CD4-positive, alpha-beta T cell treated with Interleukin-2 at 100 ng/mL for 4 hours (primary cell): ENCODE data around the gene GIN1.
"Not testable (repeated sequence)": the region's sequence is repeated elsewhere in the genome, so short reads cannot be mapped to it uniquely, and the experiment has no call there.

Experiments used
- DNase-seq: peaks from one replicate; pipeline ENCODE4 v3.0.0-alpha.2; 2020; ENCODE audit warnings: low spot score

GIN1 gene, protein sequence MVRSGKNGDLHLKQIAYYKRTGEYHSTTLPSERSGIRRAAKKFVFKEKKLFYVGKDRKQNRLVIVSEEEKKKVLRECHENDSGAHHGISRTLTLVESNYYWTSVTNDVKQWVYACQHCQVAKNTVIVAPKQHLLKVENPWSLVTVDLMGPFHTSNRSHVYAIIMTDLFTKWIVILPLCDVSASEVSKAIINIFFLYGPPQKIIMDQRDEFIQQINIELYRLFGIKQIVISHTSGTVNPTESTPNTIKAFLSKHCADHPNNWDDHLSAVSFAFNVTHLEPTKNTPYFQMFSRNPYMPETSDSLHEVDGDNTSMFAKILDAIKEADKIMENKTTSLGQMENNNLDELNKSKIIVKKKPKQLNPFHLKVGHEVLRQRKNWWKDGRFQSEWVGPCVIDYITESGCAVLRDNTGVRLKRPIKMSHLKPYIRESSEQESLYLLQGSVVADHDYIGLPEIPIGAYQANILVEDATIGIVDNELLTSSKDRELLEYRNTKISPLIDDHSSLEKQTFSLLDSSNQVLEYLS

DNA sequence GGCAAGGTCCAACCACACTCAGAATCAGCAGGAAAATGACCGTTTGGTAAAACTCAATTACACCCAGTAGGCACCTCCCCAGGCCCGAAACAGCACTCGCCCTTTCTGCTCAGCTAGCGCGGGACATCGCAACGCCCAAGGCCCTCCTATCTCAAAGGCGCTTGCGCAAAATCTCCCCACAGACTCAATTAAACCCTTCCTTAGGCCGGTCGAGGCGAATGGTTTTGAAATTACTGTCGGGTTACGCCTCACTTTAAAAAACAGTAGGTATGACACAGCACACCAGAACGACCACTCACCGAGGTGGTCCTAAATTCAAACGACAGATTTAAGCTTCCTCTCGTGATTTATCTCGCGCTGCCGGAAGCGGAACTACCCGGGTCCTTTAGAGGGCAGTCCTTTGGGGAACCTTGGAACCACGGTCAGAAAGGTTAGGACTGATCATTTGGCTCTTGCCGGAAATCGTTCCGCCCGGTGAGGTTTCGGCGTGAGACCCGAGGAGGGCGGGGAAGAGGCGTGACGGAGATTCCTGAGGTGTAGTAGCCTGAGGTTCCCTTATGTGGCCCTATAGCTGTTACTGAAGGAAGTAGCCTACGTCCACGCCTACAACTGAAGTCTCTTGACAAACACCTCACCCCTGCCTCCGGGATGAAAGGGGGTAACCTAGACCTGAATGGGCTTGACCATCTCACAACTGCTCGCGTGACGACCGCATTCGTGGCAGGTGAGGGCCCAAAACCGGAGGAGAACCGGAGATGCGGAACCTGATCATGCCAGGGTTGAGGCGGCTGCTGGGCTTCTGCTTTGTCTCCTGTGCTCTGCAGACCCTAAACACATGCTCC, at the start of gene GIN1, which contains the start of gene PPIP5K2:
GIN1 (minus strand) TSS at position 374 of the 842 bp plus-strand sequence. CDS start 11,431 bp downstream, outside the sequence.
PPIP5K2 (plus strand) TSS at position 537 of the 842 bp plus-strand sequence. CDS start 9,289 bp downstream, outside the sequence.
- DNase-seq, result peak; percentile 98

- no peak for DNase-seq
These were observed 46.8 kb upstream of the GIN1 start for GRCh38 chr5:103166706-103167105.

DNA sequence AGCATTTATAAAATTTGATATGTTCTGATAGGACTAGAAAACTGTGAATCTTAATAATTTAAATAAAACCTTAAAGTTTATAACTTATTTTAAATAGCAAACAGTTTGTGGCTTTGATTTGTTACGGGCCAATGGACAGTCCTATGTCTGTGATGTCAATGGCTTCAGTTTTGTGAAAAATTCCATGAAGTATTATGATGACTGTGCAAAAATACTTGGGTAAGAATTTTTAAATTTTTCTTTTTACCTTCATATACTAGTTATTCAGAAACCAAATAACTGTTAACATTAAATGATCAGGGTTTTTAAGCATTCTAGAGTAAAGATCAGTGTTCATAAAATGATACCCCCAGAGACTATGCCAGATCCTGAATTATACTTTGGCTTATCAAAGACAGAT, 31.2 kb upstream of the GIN1 start:
- no peak for DNase-seq

DNA sequence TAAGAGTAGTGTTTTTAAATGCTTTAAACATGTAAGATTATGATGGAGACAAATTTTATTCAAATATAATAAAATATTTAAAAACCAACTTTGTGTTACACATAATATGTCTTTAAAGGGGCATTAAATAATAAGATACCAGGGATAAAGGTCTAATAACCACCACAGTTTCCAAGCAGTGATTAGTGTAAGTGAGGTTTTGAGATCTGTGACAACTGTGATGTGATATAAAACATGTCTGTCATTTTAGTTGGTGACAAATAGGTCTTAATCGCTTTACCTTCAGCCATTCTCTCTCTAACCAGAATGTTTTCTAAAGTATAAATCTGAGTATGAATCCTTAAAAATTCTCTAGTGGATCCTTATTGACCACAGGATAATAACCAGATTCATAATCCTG, 28.3 kb upstream of the GIN1 start:
- DNase-seq, result no peak

DNA sequence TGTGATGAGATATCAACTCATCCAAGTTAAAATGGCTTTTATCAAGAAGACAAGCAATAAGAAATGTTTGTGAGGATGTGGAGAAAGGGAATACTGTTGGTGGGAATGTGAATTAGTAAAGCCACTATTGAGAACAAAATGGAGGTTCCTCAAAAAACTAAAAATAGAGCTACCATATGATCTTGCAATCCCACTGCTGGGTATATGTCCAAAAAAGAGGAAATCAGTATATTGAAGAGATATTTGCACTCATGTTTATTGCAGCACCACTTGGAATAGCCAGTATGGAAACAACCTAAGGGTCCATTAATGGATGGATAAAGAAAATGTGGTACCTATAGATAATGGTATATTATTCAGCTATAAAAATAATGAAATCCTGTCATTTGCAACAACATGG, 25.3 kb upstream of the GIN1 start:
- no peak for DNase-seq

DNA sequence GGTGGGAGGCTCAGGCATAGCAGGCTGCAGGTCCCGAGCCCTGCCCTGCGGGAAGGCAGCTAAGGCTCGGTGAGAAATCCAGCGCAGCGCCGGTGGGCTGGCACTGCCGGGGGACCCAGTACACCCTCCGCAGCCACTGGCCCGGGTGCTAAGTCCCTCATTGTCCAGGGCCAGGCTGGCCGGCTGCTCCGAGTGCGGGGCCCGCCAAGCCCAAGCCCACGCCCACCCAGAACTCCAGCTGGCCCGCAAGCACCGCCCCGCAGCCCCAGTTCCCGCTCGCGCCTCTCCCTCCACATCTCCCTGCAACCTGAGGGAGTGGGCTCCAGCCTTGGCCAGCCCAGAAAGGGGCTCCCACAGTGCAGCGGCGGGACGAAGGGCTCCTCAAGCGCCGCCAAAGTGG, 22.2 kb upstream of the GIN1 start:
- DNase-seq, result not testable (repeated sequence)

DNA sequence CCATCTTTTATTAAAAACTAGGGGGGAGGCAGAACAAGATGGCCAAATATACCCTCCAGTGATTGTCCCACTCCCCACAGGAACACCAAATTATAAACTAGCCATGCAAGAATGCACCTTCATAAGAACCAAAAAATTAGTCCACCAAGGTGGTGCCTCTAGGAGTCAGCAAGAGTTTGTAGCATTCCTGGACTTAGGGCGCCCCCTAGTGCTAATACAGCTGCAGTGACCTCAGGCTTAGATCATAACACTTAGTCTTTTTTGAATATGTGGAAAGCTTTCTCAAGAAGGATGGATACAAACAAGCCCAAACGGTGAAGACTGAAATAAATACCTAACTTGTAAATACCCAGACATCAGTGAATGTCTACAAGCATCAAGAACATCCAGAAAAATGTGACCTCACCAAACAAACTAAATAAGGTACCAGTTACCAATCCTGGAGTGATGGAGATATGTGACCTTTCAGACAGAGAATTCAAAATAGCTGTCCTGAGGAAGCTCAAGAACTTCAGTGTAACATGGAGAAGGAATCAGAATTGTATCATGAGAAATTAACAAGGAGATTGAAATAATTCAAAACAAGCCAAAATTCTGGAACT, 19.4 kb upstream of the GIN1 start:
- peak; percentile 89 for DNase-seq

- no peak for DNase-seq
These were observed 18.3 kb upstream of the GIN1 start for GRCh38 chr5:103138202-103138690.

DNA sequence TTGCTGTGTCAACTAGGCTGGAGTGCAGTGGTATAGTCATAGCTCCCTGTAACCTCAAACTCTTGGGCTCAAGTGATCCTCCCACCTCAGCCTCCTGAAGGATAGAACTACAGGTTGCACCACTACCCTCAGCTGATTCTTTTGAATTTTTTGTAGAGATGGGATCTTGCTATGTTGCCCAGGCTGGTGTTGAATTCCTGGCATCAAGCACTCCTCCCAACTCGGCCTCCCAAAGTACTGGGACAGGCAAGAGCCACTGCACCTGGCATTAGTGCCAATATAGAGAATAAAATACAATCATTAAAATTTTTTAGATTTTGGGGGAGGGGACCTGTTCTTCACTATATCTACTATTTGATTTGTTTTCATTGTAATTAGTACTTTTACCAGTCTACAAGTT, 15.5 kb upstream of the GIN1 start:
- DNase-seq, result no peak

DNA sequence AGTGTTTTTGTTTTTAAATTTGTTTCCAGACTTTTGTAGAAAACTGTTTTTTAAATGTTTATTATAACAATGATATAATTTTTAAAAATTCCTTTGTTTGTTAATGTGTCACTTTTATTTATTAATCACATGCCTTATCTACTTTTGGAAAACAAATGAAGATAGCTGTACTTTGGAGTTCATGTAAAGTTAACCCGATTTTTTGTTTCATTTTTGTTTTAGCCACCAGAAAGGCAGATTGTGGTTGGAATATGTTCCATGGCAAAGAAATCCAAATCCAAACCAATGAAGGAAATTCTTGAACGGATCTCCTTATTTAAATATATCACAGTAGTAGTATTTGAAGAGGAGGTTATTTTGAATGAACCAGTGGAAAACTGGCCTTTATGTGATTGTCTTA, 13.3 kb upstream of the GIN1 start:
- DNase-seq, result no peak

GRCh38 chr5:103132684-103133083, 12.7 kb upstream of the GIN1 start:
- no peak for DNase-seq

- no peak for DNase-seq
These were observed 8.3 kb upstream of the GIN1 start for GRCh38 chr5:103128202-103128601.

- DNase-seq, result no peak
These were observed 7.4 kb upstream of the GIN1 start for GRCh38 chr5:103127292-103127817.

- no peak for DNase-seq
These were observed 6.6 kb upstream of the GIN1 start for GRCh38 chr5:103126557-103126956.

GRCh38 chr5:103122242-103122641, 2.3 kb upstream of the GIN1 start:
- DNase-seq, result no peak

- DNase-seq, result no peak
These were observed 766 bp upstream of the GIN1 start for GRCh38 chr5:103120607-103121200.

DNA sequence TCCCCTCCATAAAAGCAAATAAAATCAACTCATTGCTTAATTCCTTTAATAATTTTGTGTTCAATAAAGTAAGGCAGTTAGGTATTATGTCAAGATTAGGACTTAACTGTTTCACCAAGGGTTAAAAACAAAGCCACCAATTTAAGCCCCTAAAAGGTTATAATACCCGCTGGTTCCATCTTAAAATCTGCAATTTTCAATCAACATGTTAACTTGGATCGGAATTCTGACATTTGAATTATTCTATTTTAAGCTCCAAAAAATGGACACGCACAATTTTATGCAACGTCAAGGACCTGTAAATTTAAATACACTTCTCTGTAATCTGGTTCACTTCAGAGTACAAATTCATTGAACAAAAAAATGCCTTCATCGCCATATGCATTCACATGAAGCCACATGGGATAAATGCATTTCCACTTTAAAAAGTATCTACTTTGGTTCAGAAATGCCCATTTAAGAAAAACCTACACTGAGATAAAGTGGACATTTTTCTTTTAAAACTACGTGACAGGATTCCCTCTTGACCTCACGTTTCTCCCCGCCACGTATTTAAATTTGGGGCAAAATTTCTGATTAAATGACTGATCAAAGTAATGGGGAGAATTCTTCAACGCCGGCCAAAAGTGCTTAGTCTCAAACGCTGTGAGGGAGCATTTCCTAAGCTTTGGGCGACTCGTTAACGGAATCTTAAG, 721 bp downstream of the GIN1 start:
- no peak for DNase-seq

DNA sequence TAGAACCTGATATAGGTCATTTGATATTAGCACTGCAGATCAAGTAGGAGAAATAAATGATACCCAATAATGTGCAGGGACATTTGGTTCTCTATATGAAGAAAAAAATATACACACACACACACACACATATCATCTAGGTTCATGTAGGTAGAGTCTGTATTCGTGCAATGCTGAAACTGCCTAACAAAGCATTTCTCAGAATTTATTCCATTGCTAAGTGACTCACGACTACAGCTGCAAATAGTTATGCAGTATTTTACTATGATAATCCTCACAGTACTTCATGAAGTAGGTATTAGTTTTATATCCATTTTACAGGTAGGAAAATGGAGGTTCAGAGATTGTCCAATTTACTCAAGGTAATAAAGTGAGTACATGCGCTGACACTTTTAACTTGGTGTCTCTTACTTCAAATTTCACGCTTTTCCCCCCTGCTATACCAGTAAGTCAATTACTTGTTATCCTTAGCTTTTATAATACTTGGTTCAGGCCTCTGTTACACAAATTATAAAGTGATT, 2.4 kb downstream of the GIN1 start:
- peak; percentile 16 for DNase-seq

GRCh38 chr5:103114440-103114839, 5.5 kb downstream of the GIN1 start:
- DNase-seq, result no peak

DNA sequence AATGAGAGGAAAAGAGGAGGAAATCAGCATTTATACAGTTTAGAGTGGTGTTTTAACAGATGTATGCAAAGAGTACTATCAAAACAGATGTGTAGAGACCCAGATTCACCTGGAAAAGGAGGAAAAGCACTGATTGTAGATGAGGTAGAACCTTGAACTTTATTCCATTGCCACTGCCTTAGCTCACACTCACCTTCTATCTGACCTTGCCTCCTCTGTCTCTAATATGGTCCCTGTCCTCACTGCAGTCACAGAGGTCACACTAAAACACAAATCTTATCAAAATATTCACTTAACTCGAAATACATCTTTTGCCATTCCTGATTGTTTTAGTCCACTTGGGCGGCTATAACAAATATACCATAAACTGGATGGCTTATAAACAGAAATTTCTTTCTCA, 7.0 kb downstream of the GIN1 start:
- DNase-seq, result no peak

GRCh38 chr5:103111468-103111867, 8.5 kb downstream of the GIN1 start:
- DNase-seq, result peak; percentile 47
